GM18519 (cell line): ENCODE data around the gene TIMM9.
"Not testable (repeated sequence)": the region's sequence is repeated elsewhere in the genome, so short reads cannot be mapped to it uniquely, and the experiment has no call there.

Experiments
- ATAC-seq: cut with Tn5 transposase; IDR thresholded peaks from one replicate; pipeline ENCODE4 v1.9.1; 2021; ENCODE audit warnings: mild to moderate bottlenecking, moderate library complexity; ENCODE audit not compliant: unreplicated experiment, low FRiP score

TIMM9 gene

GRCh38 chr14:58398895-58399294, 28.4 kb downstream of the TIMM9 start:
- ATAC-seq = no peak

GRCh38 chr14:58398495-58398894, 28.8 kb downstream of the TIMM9 start:
- ATAC-seq = no peak

- no peak for ATAC-seq
Measured at GRCh38 chr14:58397156-58397555, 30.2 kb downstream of the TIMM9 start.

- peak; percentile 81 for ATAC-seq
Measured at GRCh38 chr14:58395812-58396788, 31.2 kb downstream of the TIMM9 start, which contains the start of gene TOMM20L. TSS of gene TOMM20L (plus strand) at chr14:58395930. CDS start at chr14:58395958, 28 bp downstream.

GRCh38 chr14:58395562-58395811, 31.8 kb downstream of the TIMM9 start:
- ATAC-seq = no peak

- ATAC-seq = no peak
Measured at GRCh38 chr14:58390830-58391229, 36.5 kb downstream of the TIMM9 start.

- ATAC-seq = no peak
Measured at GRCh38 chr14:58376791-58377190, 50.5 kb downstream of the TIMM9 start.

GRCh38 chr14:58368956-58369355, 58.4 kb downstream of the TIMM9 start:
- ATAC-seq = no peak

- ATAC-seq = no peak
Measured at GRCh38 chr14:58367296-58367695, 60.0 kb downstream of the TIMM9 start.

- ATAC-seq = no peak
Measured at GRCh38 chr14:58364316-58364715, 63.0 kb downstream of the TIMM9 start.

GRCh38 chr14:58362798-58363412, 64.4 kb downstream of the TIMM9 start:
- no peak for ATAC-seq

- ATAC-seq = not testable (repeated sequence)
Measured at GRCh38 chr14:58362272-58362671, 65.1 kb downstream of the TIMM9 start.
